Erythroblast (primary cell): ENCODE results near the gene RADIL.

Experiments
- GATA1 ChIP-seq: IDR thresholded peaks from 2 replicates; pipeline ENCODE4 v1.6.1; 2011; ENCODE audit warnings: low read depth, mild to moderate bottlenecking, control low read depth, low read length, moderate library complexity
- POLR2A ChIP-seq: IDR thresholded peaks from 2 replicates; pipeline ENCODE4 v1.6.1; 2011; ENCODE audit warnings: mild to moderate bottlenecking, low read length

GRCh38 chr7:4817178-4817901 lies 66.2 kb downstream of the RADIL start:
- TF ChIP-seq POLR2A (no peak), GATA1 (no peak)
